GM18517 (cell line): ENCODE measurements around the gene CSTA.
"Not testable (repeated sequence)": the region's sequence is repeated elsewhere in the genome, so short reads cannot be mapped to it uniquely, and the experiment has no call there.

Experiments used
- ATAC-seq: cut with Tn5 transposase; IDR thresholded peaks from one replicate; pipeline ENCODE4 v1.9.1; 2021; ENCODE audit warnings: mild to moderate bottlenecking, moderate library complexity; ENCODE audit not compliant: unreplicated experiment

Gene CSTA

GRCh38 chr3:122318620-122319019 is 6.4 kb upstream of the CSTA start:
- no peak for ATAC-seq

GRCh38 chr3:122322095-122323075 is 2.7 kb upstream of the CSTA start:
- ATAC-seq = no peak

- no peak for ATAC-seq
Measured at GRCh38 chr3:122325769-122326168, 721 bp downstream of the CSTA start.

GRCh38 chr3:122331886-122332285 is 6.8 kb downstream of the CSTA start:
- ATAC-seq = no peak

GRCh38 chr3:122332551-122332950 is 7.5 kb downstream of the CSTA start:
- ATAC-seq = no peak

GRCh38 chr3:122342803-122343202 is 17.8 kb downstream of the CSTA start:
- ATAC-seq = no peak

- no peak for ATAC-seq
Measured at GRCh38 chr3:122343654-122344053, 18.6 kb downstream of the CSTA start.

- no peak for ATAC-seq
Measured at GRCh38 chr3:122349171-122349570, 24.1 kb downstream of the CSTA start.

- ATAC-seq = no peak
Measured at GRCh38 chr3:122350814-122351418, 25.9 kb downstream of the CSTA start.

- ATAC-seq = no peak
Measured at GRCh38 chr3:122351612-122352011, 26.6 kb downstream of the CSTA start.

GRCh38 chr3:122353215-122353614 is 28.2 kb downstream of the CSTA start:
- ATAC-seq = no peak

- no peak for ATAC-seq
Measured at GRCh38 chr3:122353893-122354401, 28.9 kb downstream of the CSTA start.

GRCh38 chr3:122355612-122356011 is 30.6 kb downstream of the CSTA start:
- no peak for ATAC-seq

- no peak for ATAC-seq
Measured at GRCh38 chr3:122356402-122356801, 31.4 kb downstream of the CSTA start.

- ATAC-seq = no peak
Measured at GRCh38 chr3:122357828-122358702, 33.0 kb downstream of the CSTA start.

- no peak for ATAC-seq
Measured at GRCh38 chr3:122358703-122359032, 33.6 kb downstream of the CSTA start.

GRCh38 chr3:122362026-122362425 is 37.0 kb downstream of the CSTA start:
- no peak for ATAC-seq

GRCh38 chr3:122364490-122364889 is 39.4 kb downstream of the CSTA start:
- ATAC-seq = no peak

- ATAC-seq = no peak
Measured at GRCh38 chr3:122365073-122365472, 40.0 kb downstream of the CSTA start.

GRCh38 chr3:122365582-122366378 is 40.7 kb downstream of the CSTA start:
- ATAC-seq = not testable (repeated sequence)
